Stimulated activated memory B cell treated with anti-CD40 and anti-IgM and Interleukin-4, amounts not matched to agents 10 μg/mL and 1 μg/mL and 100 μg/mL, for 72 hours (primary cell): ENCODE data around the gene ASB8.
"Not testable (repeated sequence)": the region's sequence is repeated elsewhere in the genome, so short reads cannot be mapped to it uniquely, and the experiment has no call there.

Experiments used
- ATAC-seq: fragments of 150-1000 bp; cut with Tn5 transposase; 2 replicates; pipeline ENCODE4 v1.10.0; 2021
- H3K27ac Mint-ChIP-seq: one replicate; pipeline ENCODE4 v1.8.0; 2022; ENCODE audit warnings: mild to moderate bottlenecking, mixed read lengths
- H3K27me3 Mint-ChIP-seq: one replicate; pipeline ENCODE4 v1.8.0; 2022; ENCODE audit warnings: mixed read lengths
- H3K36me3 Mint-ChIP-seq: one replicate; pipeline ENCODE4 v1.8.0; 2022; ENCODE audit warnings: mixed read lengths
- H3K4me1 Mint-ChIP-seq: one replicate; pipeline ENCODE4 v1.8.0; 2022; ENCODE audit warnings: mixed read lengths
- H3K4me3 Mint-ChIP-seq: one replicate; pipeline ENCODE4 v1.8.0; 2022; ENCODE audit warnings: mild to moderate bottlenecking, moderate library complexity, mixed read lengths
- H3K9me3 Mint-ChIP-seq: one replicate; pipeline ENCODE4 v1.8.0; 2022; ENCODE audit warnings: mixed read lengths

Gene ASB8

DNA sequence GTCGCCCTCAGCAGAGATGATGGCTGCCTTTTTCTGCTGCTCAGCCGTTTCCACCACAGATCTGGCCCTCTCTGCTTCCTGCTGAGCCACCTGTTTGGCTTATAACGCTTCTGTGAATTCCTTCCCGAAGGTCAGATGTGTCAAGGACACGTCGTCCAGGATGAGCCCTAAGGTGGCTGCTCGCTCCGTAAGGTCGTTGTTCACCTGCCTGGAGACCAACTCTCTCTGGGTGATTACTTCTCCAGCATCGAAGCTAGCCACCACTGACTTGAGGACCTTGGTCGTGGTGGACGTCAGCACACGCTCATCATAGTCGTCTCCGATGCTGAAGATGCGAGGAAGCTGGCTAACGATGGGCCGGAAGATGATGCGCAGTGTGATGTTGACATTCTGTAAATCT is 11.7 kb upstream of the ASB8 start:
- no peaks in the 10 kb centered on the region for H3K9me3 Mint-ChIP-seq
- ATAC-seq = no peak

DNA sequence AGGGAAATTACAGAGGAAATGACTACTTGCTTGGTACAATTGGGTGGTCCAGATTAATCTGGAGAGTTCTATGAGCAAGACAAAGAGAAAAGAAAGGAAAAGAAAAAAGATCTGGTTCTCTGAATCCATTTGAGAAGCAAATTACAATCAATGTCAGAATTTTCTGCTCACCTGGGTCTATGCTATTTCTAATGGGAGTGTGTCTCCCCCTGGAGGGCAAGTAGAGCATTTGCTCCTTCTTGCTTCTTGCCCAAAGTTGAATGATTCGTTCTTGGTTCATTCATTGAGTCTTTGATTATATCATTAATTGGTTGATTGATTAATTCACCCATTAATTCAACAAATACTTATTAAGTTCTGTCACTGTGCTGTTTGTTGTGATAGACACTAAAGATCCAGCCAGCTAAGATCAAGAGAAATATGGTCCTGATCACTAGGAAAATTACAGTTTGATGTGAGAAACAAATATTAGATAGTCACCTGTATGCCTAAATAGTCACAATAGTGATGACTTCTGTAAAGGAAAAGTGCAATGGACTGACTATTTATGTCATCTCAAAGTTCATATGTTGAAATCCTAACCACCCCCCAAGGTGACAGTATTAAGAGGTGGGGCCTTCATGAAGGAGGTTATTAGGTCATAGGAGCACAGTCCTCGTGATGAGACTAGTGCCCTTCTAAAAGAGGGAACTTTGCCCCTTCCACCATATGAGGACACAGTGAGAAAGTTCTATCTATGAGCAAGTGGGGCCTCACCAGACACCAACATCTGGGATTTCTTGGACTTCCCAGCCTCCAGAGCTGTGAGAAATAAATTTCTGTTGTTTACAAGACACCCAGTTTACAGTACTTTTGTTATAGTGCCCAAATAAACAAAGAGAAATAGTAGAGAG is 8.0 kb upstream of the ASB8 start:
- H3K4me3 Mint-ChIP-seq = no peak overlapping the region
- no peaks in the 10 kb centered on the region for H3K9me3 Mint-ChIP-seq
- no peak overlapping the region for H3K27ac Mint-ChIP-seq

More for the DNA sequence above, 11.7 kb upstream of the ASB8 start:
- Mint-ChIP-seq H3K36me3 (peaks cover 4% of the 10 kb centered on the region), H3K4me3 (no peak overlapping the region), H3K27ac (no peak overlapping the region), H3K4me1 (no peaks in the 10 kb centered on the region), H3K27me3 (peaks cover 15% of the 10 kb centered on the region)

DNA sequence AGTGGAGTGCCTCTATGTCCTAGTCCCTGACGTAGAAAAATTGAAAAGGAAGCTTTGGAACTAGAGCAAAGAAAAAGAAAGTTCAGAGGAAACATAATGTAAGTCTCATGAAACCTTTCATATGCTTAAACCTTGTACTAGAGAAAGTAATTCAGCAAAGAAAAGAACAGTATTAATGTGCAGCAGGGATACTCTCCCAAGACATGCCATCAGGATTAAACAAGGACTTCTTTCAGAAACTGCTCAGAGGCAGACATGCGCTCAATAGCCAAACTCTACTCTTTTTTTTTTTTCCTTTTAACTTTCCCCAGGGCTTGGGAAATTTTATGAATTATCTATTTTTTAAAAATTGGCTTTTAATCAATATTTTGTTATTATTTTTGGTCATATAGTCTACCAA is 7.1 kb upstream of the ASB8 start:
- H3K4me3 Mint-ChIP-seq = no peak overlapping the region
- peaks cover 15% of the 10 kb centered on the region for H3K27me3 Mint-ChIP-seq
- no peak for ATAC-seq
- H3K27ac Mint-ChIP-seq = no peak overlapping the region
- no peaks in the 10 kb centered on the region for H3K9me3 Mint-ChIP-seq
- peaks cover 4% of the 10 kb centered on the region for H3K36me3 Mint-ChIP-seq
- H3K4me1 Mint-ChIP-seq = no peaks in the 10 kb centered on the region

More for the DNA sequence above, 8.0 kb upstream of the ASB8 start:
- H3K27me3 Mint-ChIP-seq = peaks cover 15% of the 10 kb centered on the region
- peak; percentile 62 for ATAC-seq
- H3K4me1 Mint-ChIP-seq = no peaks in the 10 kb centered on the region
- H3K36me3 Mint-ChIP-seq = peaks cover 4% of the 10 kb centered on the region

DNA sequence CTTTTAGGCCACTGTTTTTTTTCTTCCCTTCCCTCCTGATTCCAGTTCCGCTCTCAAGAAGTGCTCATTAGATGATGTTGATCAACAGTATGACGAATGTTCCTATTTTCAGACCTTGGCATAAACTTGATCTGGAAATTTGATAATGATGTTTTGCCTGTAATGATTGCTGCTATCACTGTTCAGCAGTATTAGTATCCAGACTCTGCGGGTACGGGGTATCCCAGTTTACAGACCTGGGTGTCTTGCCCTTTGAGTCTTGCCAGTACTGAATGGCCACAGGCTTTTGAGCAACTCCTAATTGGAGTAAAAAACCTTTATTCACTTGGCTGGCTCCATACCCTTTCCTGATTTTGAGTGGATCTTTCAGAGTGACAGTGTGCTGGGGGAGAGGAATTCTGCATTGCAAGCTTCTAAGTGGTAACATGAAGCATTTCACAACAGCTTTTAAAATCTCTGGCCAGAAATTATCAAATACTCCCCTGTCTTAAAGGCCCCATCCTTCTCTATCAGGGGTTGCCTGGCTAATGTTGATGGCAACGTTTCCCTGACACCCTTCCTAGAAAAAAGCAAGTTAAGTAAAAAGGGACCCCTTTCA is 5.9 kb upstream of the ASB8 start:
- no peaks in the 10 kb centered on the region for H3K9me3 Mint-ChIP-seq
- H3K36me3 Mint-ChIP-seq = peaks cover 4% of the 10 kb centered on the region
- no peak overlapping the region for H3K4me3 Mint-ChIP-seq
- H3K27me3 Mint-ChIP-seq = peaks cover 15% of the 10 kb centered on the region
- no peak for ATAC-seq
- H3K4me1 Mint-ChIP-seq = no peaks in the 10 kb centered on the region
- H3K27ac Mint-ChIP-seq = no peak overlapping the region

DNA sequence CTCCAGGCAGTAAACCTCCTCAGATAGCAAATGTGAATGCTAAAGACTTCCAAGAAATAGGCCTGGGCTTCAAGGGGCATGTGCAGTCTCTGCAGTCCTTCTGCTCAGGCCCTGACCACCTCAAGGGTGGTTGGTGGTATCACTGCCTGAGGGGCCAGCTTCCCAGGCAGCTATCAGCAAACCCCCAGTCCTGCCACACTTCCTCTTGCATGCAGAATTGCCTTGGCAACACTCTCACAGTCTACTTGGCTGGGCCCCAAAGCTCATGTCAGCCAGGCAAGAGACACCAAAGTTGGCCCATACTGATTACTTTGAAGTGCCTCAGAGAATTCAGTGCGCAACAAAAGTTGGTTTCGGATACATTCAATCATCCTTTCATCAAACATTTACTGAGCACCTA is 3.5 kb upstream of the ASB8 start:
- Mint-ChIP-seq H3K27ac (no peak overlapping the region), H3K4me1 (peaks cover 18% of the 10 kb centered on the region), H3K4me3 (no peak overlapping the region)

DNA sequence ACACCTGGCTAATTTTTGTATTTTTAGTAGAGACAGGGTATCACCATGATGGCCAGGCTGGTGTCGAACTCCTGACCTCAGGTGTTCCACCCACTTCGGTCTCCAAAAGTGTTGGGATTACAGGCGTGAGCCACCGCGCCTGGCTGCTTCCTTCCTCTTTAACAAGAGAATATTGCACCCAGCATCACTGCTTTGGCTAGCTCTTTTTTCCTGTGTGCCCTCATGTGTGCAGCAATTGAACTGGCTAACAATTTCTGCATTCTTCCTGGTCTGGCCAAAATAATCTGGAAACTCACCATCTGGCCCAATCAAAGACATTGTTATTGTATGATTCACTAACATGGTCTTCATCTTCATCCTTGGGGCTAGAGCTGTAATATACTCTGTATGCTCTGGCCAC is 2.7 kb upstream of the ASB8 start:
- ATAC-seq = no peak
- Mint-ChIP-seq H3K27me3 (no peaks in the 10 kb centered on the region), H3K4me3 (no peak overlapping the region), H3K27ac (no peak overlapping the region), H3K4me1 (peaks cover 18% of the 10 kb centered on the region), H3K36me3 (no peaks in the 10 kb centered on the region), H3K9me3 (no peaks in the 10 kb centered on the region)

More for the DNA sequence above, 3.5 kb upstream of the ASB8 start:
- H3K27me3 Mint-ChIP-seq = peaks cover 6% of the 10 kb centered on the region
- no peak for ATAC-seq
- H3K36me3 Mint-ChIP-seq = peaks cover 2% of the 10 kb centered on the region
- H3K9me3 Mint-ChIP-seq = no peaks in the 10 kb centered on the region

DNA sequence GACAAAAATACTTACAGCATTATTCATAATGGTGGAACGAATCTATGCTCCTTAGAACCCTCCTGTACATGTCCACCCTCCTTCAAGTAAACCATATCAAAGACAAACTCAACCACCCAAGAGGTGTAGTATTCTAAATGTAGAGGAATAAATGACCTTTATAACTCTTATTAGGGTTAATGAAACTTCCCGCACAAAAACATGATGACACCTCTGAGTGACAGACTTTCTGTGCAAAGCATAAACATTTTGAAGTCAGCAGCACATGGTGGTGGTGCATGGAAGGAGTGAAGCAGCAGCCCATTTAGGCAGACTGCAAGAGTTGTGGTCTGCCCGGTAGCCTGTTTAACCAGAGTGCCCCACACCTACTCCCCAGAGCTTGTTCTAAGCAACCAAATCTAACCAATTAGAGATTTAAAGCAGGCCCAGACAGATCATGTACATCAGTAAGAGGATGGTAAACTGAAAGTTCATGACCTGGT is 615 bp upstream of the ASB8 start:
- ATAC-seq = no peak

DNA sequence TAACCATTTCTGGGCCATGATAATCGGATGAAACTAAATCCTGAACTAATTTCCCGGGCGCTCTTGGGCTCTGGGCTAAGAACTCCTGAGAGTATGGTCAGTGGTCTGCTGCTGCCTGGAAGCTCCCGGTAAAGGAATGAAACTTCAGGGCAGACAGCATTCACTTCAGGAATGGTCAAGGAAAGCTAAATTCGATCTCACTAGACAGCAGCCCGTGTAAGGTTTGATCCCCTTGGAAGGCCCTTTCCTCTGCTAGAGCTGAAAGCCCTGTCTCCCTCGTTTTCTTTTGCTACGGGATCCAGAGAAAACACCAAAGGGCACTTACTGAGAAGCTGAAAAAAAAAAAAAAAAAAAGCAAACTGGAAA is 680 bp downstream of the ASB8 start:
- H3K27me3 Mint-ChIP-seq = no peaks in the 10 kb centered on the region
- H3K4me1 Mint-ChIP-seq = peaks cover 27% of the 10 kb centered on the region
- H3K4me3 Mint-ChIP-seq = peak overlapping the region; percentile 85

More for the DNA sequence above, 615 bp upstream of the ASB8 start:
- Mint-ChIP-seq H3K4me3 (peak overlapping the region; percentile 85), H3K9me3 (no peaks in the 10 kb centered on the region), H3K27ac (peak overlapping the region; percentile 96), H3K4me1 (peaks cover 24% of the 10 kb centered on the region), H3K36me3 (peaks cover 6% of the 10 kb centered on the region), H3K27me3 (no peaks in the 10 kb centered on the region)

DNA sequence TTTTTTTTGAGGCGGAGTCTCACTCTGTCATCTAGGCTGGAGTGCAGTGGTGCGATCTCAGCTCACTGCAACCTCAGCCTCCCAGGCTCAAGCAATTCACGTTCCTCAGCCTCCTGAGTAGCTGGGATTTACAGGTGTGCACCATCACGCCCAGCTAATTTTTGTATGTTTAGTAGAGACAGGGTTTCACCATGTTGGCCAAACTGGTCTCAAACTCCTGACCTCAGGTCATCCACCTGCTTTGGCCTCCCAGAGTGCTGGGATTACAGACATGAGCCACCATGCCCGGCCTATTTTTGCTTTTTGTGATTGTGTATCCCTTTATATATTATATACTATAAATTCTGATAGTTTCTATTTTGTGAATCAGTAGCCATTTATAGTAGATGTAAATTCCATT is 1.5 kb downstream of the ASB8 start:
- peaks cover 12% of the 10 kb centered on the region for H3K36me3 Mint-ChIP-seq
- H3K27me3 Mint-ChIP-seq, H3K9me3 Mint-ChIP-seq, ATAC-seq, H3K4me3 Mint-ChIP-seq: not testable (repeated sequence)
- peak overlapping the region; percentile 96 for H3K27ac Mint-ChIP-seq
- H3K4me1 Mint-ChIP-seq = peaks cover 27% of the 10 kb centered on the region

More for the DNA sequence above, 680 bp downstream of the ASB8 start:
- no peak for ATAC-seq
- Mint-ChIP-seq H3K9me3 (no peaks in the 10 kb centered on the region), H3K27ac (peak overlapping the region; percentile 96), H3K36me3 (peaks cover 8% of the 10 kb centered on the region)

DNA sequence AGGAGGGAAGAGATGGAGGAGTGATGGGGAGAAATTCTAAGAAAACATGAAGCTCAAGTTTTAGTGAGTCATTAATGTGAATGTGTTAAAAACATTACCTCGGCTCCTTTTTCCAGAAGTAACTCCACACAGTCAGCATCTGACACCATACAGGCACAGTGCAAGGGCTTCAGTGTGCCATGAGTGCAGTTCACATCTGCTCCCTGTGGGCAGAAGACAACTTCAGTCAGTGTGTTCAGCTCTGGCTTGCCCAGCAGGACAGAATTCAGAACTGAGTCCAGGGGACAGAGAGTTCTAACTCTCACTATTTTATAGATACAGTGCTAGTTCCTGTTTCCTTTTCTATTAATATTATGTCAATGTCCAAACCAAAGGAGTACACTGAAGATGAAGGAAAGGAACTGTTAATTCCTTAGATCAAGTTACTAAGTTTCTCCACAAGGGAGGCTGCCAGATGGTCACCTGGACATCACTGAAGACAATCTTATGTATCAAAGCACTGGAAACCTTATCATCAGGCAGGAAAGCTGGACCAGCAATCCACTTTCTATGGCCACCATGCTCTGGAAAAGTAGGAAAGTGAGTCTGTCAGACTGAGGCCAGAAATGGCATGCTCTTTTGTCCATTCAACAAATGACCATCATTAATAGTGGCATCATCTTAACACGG is 6.1 kb downstream of the ASB8 start:
- H3K27ac Mint-ChIP-seq = peak overlapping the region; percentile 67
- H3K27me3 Mint-ChIP-seq = no peaks in the 10 kb centered on the region
- ATAC-seq = no peak
- H3K9me3 Mint-ChIP-seq = no peaks in the 10 kb centered on the region
- H3K36me3 Mint-ChIP-seq = peaks cover 51% of the 10 kb centered on the region
- peaks cover 10% of the 10 kb centered on the region for H3K4me1 Mint-ChIP-seq
- H3K4me3 Mint-ChIP-seq = no peak overlapping the region

DNA sequence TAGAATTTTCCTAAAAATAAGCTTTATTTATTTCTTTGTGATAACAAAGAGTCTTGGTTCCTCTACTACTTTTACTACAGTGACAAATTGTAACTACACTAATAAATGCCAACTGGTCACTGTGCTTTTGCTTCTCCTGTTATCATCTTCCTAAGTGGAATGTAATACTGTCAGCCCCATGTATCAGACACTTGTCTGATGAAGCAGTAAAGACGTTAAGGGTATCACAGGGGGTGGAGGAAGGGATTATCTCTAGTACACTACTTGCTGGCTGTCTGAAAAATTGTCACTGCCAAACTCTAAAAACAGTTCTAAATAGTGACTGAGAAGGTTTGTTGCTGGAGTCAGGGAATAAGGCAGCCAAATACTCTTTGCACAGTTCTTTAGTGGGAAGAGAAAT is 11.3 kb downstream of the ASB8 start:
- Mint-ChIP-seq H3K4me1 (no peaks in the 10 kb centered on the region), H3K27me3 (no peaks in the 10 kb centered on the region), H3K4me3 (no peak overlapping the region), H3K36me3 (peaks cover 78% of the 10 kb centered on the region), H3K9me3 (no peaks in the 10 kb centered on the region), H3K27ac (peak overlapping the region; percentile 70)
- ATAC-seq = no peak

DNA sequence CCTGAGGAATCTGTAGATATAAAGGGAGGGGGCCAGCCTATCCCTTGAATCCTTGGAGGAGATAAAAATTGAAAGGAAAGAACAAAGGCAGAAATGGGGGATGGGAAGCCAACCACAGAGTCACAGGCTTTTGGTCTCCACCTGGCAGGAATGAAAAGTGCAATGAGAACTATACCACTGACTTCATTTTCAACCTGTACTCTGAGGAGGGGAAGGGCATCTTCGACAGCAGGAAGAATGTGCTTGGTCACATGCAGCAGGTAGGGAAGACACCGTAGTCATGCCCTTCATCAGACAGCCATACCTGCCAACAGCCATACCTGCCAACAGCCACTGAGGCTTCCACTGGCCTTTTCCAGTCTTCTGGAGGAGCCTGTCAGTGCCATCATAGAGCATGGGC is 13.4 kb downstream of the ASB8 start:
- Mint-ChIP-seq H3K4me1 (no peaks in the 10 kb centered on the region), H3K4me3 (no peak overlapping the region), H3K27me3 (no peaks in the 10 kb centered on the region), H3K36me3 (peaks cover 75% of the 10 kb centered on the region), H3K27ac (no peak overlapping the region), H3K9me3 (no peaks in the 10 kb centered on the region)
- no peak for ATAC-seq

DNA sequence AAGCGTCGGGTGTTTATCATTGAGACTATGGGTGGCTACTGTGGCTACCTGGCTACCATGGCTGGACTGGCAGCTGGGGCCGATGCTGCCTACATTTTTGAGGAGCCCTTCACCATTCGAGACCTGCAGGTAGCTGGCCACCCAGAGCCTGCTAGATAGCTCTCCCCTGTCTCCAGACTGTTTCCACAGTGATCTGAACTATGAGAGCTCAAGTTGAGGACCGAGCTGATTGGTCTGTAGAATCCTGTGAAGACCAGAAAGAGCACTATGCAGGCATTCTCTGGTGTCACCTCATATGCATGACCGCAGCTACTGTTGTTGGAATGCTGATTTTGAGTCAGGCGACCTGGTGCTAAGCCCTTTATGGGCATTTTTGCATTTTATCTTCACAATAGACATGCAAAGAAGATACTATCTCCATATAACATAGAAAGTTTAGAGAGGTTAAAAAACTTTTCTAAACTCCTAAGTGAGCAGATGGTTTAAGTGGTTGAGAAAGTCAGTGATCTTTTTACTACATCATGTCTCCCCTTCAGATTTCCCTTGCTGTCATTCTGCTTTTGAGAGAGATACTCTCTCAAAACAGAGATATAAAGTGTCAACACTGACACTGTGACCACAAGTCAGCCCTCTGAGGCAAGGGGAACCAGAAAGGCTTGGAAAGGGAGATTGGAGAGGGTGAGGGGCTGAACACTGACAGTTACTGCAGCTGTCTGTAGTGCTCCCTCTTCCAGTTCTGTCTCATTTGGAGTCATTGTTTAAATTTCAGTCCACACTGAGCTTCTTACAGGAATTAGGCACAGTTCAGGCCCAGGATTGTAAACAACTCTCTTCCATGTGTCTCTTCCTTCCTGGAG is 14.3 kb downstream of the ASB8 start:
- Mint-ChIP-seq H3K27ac (no peak overlapping the region), H3K36me3 (peaks cover 70% of the 10 kb centered on the region), H3K4me1 (no peaks in the 10 kb centered on the region), H3K27me3 (no peaks in the 10 kb centered on the region), H3K4me3 (no peak overlapping the region), H3K9me3 (no peaks in the 10 kb centered on the region)
- no peak for ATAC-seq

DNA sequence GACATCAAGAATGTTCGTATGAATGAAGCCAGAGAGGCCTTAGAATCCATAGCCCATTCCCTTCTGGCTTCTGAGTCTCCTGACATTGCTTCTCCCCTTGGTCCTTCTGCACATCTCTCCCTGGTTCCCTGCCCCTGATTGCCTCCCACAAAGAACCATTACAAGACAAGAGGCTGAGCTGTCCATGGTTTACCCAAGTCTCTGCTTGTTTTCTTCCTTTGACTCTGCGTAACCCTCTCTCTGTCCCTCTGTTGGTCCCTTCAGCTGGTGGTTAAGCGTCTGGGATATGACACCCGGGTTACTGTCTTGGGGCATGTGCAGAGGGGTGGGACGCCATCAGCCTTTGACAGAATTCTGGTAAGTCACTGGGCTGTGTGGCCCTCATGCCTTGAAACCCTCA is 22.3 kb downstream of the ASB8 start:
- no peaks in the 10 kb centered on the region for H3K27me3 Mint-ChIP-seq
- no peaks in the 10 kb centered on the region for H3K9me3 Mint-ChIP-seq
- ATAC-seq = no peak
- no peak overlapping the region for H3K4me3 Mint-ChIP-seq
- H3K27ac Mint-ChIP-seq = no peak overlapping the region
- no peaks in the 10 kb centered on the region for H3K4me1 Mint-ChIP-seq
- peaks cover 63% of the 10 kb centered on the region for H3K36me3 Mint-ChIP-seq

DNA sequence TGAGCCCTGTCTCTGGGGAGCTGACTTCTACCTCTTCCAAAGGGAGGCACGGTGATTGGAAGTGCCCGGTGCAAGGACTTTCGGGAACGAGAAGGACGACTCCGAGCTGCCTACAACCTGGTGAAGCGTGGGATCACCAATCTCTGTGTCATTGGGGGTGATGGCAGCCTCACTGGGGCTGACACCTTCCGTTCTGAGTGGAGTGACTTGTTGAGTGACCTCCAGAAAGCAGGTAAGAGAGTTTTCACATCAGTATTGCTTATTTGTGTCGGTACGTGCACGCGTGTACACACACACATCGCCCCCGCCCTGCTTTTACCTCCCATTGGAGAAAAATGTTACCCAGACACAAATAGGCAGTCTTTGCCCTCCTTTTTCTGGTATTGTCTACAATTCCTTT is 24.5 kb downstream of the ASB8 start:
- H3K27me3 Mint-ChIP-seq = no peaks in the 10 kb centered on the region
- no peak overlapping the region for H3K4me3 Mint-ChIP-seq
- no peak for ATAC-seq
- no peak overlapping the region for H3K27ac Mint-ChIP-seq
- H3K9me3 Mint-ChIP-seq = no peaks in the 10 kb centered on the region
- H3K4me1 Mint-ChIP-seq = no peaks in the 10 kb centered on the region
- peaks cover 59% of the 10 kb centered on the region for H3K36me3 Mint-ChIP-seq
